GM10847 (cell line): ENCODE measurements around the gene SLC25A25.

Experiments
- POLR2A ChIP-seq: IDR thresholded peaks from 2 replicates; pipeline ENCODE4 v1.6.1; 2011; ENCODE audit not compliant: insufficient read length; ENCODE audit errors: extremely low read depth

Gene SLC25A25

DNA sequence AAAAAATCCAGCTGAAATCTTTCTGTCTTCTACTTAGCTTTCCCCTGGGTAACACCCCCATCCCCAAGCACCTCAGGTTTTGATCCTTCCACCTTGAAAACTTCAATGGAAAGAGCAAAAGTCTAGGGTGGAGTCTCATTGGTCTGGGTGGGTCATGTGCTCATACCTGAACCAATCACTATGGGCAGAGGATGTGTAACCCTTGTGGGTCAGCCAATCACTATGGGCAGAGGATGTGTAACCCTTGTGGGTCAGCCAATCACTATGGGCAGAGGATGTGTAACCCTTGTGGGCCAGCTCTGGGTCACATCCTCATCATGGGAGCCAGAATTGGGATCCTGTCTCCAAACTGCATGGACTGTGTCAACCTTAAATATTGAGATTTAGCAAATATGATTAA is 19.4 kb upstream of the SLC25A25 start:
- TF ChIP-seq POLR2A: no peak

DNA sequence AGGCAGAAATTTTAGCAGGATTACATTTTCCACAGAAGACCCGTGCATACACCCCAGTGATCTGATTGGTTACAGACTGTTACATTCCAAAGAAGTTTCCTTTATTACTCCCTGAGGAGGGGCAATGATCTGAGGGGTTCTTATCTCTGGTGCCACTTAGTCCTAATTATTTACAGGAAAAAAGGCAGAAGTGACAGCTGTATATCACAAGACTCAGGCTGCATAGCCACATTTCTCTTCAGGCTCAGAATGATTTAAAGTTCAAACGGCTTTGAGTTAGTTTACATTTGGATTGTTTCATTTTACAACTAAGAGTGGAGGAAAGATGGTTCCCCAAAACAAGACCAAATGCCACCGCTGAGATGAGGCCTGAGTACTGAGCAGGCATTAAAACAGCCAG is 18.2 kb upstream of the SLC25A25 start:
- no peak for TF ChIP-seq POLR2A

DNA sequence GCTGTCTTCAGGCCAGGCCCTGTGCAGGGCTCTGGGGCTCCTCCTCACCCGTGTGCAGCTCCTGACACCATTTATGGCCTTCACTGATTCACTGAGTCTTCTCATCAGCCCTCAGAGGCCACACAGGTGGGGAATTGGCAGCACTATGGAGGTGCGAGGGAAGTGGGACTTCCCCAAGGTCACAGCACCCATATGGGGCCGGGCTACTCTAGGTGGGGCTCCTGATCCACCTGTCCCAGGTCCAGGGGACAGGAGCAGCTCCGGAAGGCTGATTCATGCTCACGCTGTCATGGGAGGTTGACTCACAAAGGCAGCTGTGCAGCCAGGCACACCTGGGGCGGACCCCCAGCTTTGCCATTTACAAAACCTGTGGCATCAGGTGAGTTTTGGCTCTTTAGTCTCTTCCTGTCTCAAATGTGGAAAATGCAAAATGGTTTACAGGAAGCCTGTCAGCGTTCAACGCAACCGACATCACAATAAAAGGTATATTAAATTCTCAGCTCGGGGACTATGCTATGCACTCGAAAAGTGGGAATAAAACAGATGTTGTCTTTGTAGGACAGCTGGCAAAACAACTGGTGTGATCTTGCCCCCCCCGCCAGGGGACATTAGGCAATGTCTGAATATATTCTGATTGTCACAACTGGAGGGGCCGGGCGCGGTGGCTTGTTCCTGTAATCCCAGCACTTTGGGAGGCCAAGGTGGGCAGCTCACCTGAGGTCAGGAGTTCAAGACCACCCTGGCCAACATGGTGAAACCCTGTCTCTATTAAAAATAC is 15.9 kb upstream of the SLC25A25 start:
- no peak for TF ChIP-seq POLR2A

DNA sequence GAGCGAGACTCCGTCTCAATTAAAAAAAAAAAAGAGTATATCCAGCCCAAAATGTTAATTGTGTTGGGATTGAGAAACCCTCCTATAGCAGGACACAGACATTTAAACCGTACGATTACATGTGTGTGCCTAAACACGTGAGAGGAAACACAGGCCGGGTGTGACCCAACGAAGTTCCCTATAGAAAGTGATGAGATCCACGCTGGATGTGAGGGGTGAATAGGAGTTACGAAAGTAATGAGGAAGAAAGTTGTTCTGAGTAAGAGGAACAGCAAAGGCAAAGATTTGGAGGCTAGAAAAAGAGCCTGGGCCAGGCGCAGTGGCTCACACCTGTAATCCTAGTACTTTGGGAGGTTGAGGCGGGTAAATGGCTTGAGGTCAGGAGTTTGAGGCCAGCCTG is 14.5 kb upstream of the SLC25A25 start:
- no peak for TF ChIP-seq POLR2A

DNA sequence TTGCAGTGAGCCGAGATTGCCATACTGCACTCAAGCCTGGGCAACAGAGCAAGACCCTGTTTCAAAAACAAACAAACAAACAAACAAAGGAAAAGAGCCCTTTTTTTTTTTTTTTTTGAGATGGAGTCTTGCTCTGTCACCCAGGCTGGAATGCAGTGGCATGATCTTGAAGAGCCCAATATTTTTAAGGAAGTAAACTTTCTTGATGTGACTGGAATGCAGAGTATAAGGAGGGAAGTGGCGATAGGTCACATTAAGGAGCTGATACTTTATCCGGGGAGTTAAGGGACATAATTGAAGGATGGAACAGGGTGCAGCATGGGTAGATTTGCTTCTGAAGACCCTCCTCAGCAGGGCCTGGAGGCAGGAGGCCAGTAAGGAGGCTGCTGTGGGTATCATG is 13.9 kb upstream of the SLC25A25 start:
- TF ChIP-seq POLR2A: no peak

DNA sequence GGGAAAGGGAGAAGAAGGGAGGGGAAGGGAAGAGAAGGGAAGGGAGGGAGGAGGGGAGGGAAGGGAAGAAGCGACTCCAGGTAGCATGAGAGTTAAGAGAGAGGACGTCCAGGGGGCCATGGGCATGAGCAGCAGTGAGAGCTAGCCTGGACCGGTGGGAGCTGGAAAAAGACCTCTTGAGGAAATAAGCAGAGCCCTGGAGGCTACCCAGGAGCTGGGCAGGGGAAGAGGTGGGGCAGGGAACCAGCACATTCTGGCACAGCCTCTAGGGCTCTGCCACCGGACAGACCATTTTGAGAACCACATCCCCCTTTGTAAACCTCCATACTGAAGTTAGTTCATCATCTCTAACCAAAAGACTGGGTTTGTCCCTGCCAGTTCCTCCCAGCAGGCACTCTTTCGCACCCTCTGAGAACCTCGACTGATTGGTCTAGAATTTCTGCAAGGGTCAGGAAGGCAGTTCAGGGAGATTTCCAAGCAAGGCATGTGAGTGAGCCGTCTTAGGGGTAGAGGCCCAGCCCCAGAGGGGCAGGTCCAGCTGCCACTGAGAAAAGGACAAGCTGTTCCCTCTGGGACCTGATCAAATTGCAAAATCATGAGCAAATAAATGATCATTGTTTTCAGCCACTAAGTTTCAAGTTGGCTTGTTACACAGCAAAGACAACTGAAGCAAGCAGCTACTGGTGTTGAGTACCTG is 12.5 kb upstream of the SLC25A25 start:
- no peak for TF ChIP-seq POLR2A

DNA sequence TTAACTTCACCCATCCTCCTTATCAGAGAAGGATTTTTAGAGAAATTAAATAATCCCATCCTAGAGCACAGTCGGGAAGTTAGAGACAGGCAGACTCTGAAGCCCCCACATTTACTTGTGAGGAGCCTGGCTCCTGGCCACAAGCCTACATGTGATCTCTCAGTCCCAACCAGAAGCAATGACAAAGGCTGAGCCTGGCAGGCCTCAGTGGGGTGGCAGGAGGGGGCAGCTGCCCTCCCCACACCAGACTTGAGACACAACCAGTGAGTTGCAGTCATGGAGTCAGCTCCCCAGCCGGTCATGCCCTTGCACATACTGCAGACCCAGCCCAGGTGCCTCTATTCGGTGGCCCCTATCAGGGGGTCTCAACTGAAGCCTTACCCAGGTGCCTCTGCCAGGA is 11.9 kb upstream of the SLC25A25 start:
- TF ChIP-seq POLR2A: no peak

DNA sequence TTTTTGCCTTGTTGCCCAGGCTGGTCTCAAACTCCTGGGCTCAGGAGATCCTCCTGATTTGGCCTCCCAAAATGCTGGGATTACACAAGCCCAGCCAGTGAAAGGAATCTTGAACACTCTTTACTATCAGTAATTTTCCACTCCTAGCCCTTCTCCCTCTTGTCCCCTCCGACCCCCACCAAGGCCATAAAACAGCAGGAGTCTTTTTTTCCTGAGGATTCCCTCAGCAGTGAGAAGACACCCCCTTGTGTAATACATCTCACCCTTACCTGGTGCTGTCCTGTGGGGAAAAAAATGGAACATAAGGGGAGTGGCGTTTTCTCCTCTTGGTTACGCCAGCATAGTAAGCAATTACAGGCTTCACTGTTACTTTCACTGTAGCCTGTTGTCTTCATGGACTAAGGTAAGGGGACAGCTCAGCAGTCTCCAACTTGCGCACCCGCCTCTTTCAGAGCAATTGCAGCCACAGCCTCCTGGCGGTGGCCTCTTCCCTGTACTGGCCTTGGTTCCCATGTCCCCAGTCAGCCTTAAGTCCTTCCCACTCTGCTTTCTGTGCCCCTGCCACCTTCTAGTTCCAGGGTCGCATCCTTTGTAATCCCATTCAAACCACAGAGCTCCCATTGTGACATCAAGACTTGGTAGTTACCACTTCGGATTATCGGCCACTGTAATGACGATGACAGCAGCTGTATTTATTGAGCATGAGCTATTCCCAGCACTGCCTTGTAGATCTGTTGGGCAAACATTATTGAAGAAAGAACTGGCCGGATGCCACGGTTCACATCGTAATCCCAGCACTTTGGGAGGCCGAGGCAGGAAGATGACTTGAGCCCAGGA is 10.9 kb upstream of the SLC25A25 start:
- TF ChIP-seq POLR2A: no peak

DNA sequence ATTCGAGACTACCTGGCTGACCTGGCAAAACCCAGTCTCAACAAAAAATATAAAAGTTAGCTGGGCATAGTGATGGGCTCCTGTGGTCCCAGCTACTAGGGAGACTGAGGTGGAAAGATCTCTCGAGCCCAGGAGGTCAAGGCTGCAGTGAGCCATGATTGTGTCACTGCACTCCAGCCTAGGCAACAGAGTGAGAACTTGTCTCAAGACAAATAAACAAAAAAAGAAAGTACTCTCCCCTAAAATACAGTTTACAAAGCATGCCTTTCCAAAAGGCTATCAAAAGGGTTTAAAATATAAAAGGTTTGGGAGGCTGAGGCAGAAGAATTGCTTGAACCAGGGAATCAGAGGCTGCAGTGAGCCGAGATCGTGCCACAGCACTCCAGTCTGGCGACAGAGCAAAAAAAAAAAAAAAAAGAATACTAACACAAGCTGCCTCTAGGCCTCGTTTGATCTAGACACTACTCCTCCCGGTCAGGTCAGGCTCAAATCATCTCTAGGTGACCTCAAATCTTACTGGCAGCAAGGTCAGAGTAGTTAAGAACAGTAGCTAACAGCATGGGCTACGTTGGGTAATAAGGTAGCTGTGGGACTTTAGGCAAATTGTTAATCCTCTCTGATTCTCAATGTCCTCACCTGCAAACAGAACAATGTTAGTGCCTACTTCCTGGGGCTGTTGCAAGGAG is 10.2 kb upstream of the SLC25A25 start:
- no peak for TF ChIP-seq POLR2A

DNA sequence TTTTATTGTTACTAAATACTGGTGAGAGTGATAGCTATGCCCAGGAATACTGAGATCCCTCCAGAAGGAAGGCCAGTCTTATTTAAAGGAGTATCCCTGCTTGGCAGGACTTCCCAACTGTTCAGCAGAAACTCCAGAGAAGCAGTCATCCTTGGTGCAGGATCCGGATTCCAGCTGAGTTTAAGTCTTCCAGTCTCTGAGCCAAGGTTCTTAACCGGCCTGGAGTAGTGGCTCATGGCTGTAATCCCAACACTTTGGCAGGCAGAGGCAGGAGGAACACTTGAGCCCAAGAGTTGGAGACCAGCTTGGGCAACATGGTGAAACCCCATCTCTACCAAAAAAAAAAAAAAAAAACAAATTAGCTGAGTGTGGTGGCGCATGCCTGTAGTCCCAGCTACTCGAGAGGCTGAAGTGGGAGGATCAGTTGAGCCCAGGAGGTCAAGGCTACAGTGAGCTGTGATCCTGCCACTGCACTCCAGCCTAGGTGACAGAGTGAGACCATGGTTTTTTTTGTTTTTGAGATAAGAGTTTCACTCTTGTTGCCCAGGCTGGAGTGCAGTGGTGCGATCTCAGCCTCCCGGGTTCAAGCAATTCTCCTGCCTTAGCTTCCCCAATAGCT is 8.6 kb upstream of the SLC25A25 start:
- TF ChIP-seq POLR2A: no peak

DNA sequence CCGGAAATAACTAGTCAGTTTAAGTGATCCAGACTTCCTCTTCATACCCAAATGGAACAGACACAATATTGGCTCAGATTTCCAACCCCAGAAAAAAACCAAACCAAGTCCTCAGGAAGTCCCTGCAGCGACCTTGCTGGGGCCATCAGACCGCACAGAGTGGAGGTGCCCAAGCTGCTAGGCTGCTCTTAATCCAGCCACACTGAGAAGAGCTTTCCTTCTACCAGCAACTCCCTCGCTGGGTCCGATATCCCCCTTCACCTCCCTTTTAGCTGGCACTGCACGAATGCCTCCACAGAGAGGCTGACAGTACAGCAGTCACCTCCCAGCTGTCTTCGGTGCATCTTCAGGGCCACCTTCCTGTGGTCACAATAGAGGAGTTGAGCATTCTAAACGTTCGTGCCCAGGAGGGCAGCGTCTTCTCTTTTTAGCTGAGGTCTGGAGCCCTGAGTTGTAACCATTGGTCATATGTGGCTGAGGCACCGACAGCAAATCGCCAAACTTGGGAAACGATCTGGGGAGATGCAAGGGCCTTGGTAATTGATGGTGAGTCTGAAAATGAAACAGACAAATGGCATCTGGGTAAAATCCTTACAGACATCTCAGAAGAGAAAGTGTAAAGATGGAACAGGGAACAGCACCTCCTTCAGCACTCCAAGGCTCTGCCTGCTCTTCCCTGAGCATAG is 6.6 kb upstream of the SLC25A25 start:
- no peak for TF ChIP-seq POLR2A

DNA sequence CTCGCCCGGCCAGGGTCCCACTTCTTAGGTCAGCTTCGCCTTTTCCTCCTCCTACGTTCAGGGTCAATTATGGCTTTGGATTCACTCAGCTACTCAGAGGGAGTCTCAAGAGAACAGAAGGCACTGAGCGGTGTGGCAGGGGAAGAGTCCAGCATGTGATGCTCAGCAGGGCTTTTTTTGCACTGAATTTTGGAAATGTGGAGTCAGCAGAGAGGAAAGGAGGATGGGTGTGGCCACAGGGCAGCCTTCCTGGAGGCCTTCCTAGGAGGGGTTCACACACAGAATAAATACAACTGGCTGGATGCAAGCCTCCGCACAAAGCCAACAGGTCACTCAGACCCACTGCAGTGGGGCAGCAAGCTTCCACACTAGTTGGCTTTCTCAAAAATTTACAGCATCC is 5.8 kb upstream of the SLC25A25 start:
- TF ChIP-seq POLR2A: no peak

DNA sequence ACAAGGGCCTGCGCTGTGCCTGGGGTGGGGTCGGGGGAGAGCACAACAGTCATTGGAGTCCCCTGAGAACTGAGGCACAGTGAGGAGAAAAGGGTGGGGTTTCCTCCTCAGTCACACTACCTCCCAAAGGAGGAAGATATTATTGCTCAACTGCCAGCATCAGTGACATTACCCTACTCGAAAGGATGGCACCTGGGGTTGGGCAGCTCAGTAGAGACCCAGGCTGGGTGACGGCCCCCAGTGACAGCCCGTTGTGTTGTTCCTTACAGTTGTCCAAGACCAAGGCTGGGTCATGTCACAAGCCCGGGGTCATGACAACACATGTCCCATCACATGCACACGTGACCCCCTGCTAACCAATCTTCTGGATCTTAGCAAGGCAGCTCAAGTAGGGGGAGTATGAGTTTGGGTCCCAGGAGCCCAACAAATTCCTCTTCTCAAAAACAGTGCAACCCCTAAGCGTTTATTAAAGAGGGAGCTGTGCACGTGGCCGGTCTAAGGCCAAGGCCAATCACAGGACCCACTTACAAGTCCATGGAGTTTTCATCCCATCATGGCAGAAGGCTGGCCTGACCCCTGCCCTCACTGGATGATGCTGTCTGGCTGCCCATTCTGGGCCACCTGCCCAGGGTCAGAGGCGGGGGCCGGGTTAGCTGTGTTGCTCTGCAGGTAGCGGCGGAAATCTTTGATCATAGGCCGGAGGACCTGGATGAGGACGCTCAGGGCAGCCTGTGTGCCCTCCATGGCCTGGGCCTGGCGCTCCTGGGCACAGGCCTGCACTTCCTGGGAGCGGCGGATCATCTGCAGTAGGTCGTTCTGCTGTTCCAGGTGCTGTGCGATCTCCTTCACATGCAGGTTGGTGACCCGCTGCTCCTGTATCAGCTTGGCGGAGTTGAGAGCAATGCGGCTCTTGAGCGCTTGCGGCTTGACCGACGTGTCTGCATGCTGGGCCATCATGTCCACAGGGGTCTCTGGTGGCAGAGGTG is 4.9 kb upstream of the SLC25A25 start:
- TF ChIP-seq POLR2A: no peak
